ENCODE data around the gene SYCN. TPM values are rescaled to one million over a fixed set of nuclear protein-coding genes. Genes with fewer than 3 reads are reported as not detected.

Gene SYCN
- not detected for total RNA-seq
- long read RNA-seq = 0 reads

- no peak within 1 kb of the TSS for H3K27ac ChIP-seq
- intact Hi-C loops (cut with DNase I) = loop anchor here (10.0 kb wide), 2 partner anchors 111 to 121 kb away; partner anchors contain the start of gene LRFN1 (in 1 of the 2)
- no peaks in the 10 kb centered on the region for H3K36me3 ChIP-seq
- no peaks in the 10 kb centered on the region for H3K4me1 ChIP-seq
- H3K27me3 ChIP-seq = peaks cover 0 to 5% of the 10 kb centered on the region in 2 donors
- no peak within 1 kb of the TSS for H3K4me3 ChIP-seq
- ATAC-seq (no peak), DNase-seq (no peak)
- H3K9me3 ChIP-seq = no peaks in the 10 kb centered on the region
- 33% methylated on average over 18 of the region's 57 CpGs for WGBS (ENCODE audit: insufficient coverage, low coverage, low lambda C conversion rate, missing lambda C conversion rate)
- TF ChIP-seq POLR2A (IDR thresholded peaks at IDR 0.05) (no peak), CTCF (IDR thresholded peaks at IDR 0.05) (no peak)
These were observed at the start of gene SYCN for GRCh38 chr19:39203372-39204341. SYCN (minus strand) TSS chr19:39204263; CDS start chr19:39204254, 9 bp downstream.

- WGBS (ENCODE audit: insufficient coverage, low coverage, low lambda C conversion rate, missing lambda C conversion rate) = 52% methylated on average over 7 of the region's 8 CpGs
- Histone ChIP-seq H3K4me1 (peaks cover 0 to 9% (median under 1%) of the 10 kb centered on the region in 4 donors), H3K4me3 (no peak overlapping the region), H3K27ac (no peak overlapping the region), H3K27me3 (no peaks in the 10 kb centered on the region), H3K9me3 (no peaks in the 10 kb centered on the region), H3K36me3 (no peaks in the 10 kb centered on the region)
- DNase-seq (no peak), ATAC-seq (no peak)
- no peak for TF ChIP-seq CTCF (IDR thresholded peaks at IDR 0.05)
- intact Hi-C loops (cut with DNase I) = no loop called here
These were observed 49.5 kb upstream of the SYCN start for GRCh38 chr19:39253374-39254149.

GRCh38 chr19:39252458-39252857, 48.4 kb upstream of the SYCN start:
- no peak for ATAC-seq
- no peak for DNase-seq
- H3K4me1 ChIP-seq = peaks cover 0 to 14% (median 2%) of the 10 kb centered on the region in 4 donors
- H3K9me3 ChIP-seq = no peaks in the 10 kb centered on the region
- no peak overlapping the region for H3K27ac ChIP-seq
- H3K36me3 ChIP-seq = no peaks in the 10 kb centered on the region
- intact Hi-C loops (cut with DNase I) = no loop called here
- H3K4me3 ChIP-seq = no peak overlapping the region
- peaks cover 0 to 8% of the 10 kb centered on the region in 2 donors for H3K27me3 ChIP-seq
- 65% methylated on average over 3 of the region's 3 CpGs for WGBS (ENCODE audit: insufficient coverage, low coverage, low lambda C conversion rate, missing lambda C conversion rate)
- no peak for TF ChIP-seq POLR2A (IDR thresholded peaks at IDR 0.05)
- TF ChIP-seq CTCF (IDR thresholded peaks at IDR 0.05) = no peak

GRCh38 chr19:39251846-39252245, 47.8 kb upstream of the SYCN start:
- Histone ChIP-seq H3K4me1 (peaks cover 0 to 14% (median 2%) of the 10 kb centered on the region in 4 donors), H3K4me3 (no peak overlapping the region), H3K27me3 (peaks cover 0 to 8% of the 10 kb centered on the region in 2 donors), H3K9me3 (no peaks in the 10 kb centered on the region), H3K27ac (no peak overlapping the region), H3K36me3 (no peaks in the 10 kb centered on the region)
- DNase-seq (no peak), ATAC-seq (no peak)
- no peak for TF ChIP-seq POLR2A (IDR thresholded peaks at IDR 0.05)
- no peak for TF ChIP-seq CTCF (IDR thresholded peaks at IDR 0.05)
- WGBS (ENCODE audit: insufficient coverage, low coverage, low lambda C conversion rate, missing lambda C conversion rate) = 47% methylated on average over 3 of the region's 3 CpGs
- intact Hi-C loops (cut with DNase I) = no loop called here
